ENCODE results near the gene LRRC27. TPM values are rescaled to one million over a fixed set of nuclear protein-coding genes. Genes with fewer than 3 reads are reported as not detected.

LRRC27 gene
- total RNA-seq, 1 donor from 2014 or later, result 15.5 TPM

- Histone ChIP-seq H3K4me3 (no peak overlapping the region), H3K27ac (no peak overlapping the region), H3K36me3 (no peaks in the 10 kb centered on the region), H3K4me1 (no peaks in the 10 kb centered on the region), H3K27me3 (ENCODE audit: low read depth) (no peaks in the 10 kb centered on the region), H3K9me3 (no peaks in the 10 kb centered on the region)
- DNase-seq (no peak), ATAC-seq (peak; percentile 64 to 69)
- intact Hi-C loops (cut with DNase I), result no loop called here
- TF ChIP-seq CTCF (IDR thresholded peaks at IDR 0.05), result no peak
Measured at GRCh38 chr10:132319853-132320653, 11.9 kb upstream of the LRRC27 start.

GRCh38 chr10:132320654-132321469 is 11.1 kb upstream of the LRRC27 start:
- Histone ChIP-seq H3K27me3 (ENCODE audit: low read depth) (no peaks in the 10 kb centered on the region), H3K4me3 (no peak overlapping the region), H3K4me1 (no peaks in the 10 kb centered on the region), H3K27ac (no peak overlapping the region), H3K36me3 (no peaks in the 10 kb centered on the region), H3K9me3 (no peaks in the 10 kb centered on the region)
- ATAC-seq, result no peak
- TF ChIP-seq CTCF (IDR thresholded peaks at IDR 0.05), result no peak
- intact Hi-C loops (cut with DNase I), result no loop called here
- no peak for DNase-seq

- DNase-seq (peak; percentile 11), ATAC-seq (no peak)
- Histone ChIP-seq H3K4me1 (no peaks in the 10 kb centered on the region), H3K27ac (no peak overlapping the region), H3K36me3 (no peaks in the 10 kb centered on the region), H3K9me3 (no peaks in the 10 kb centered on the region), H3K27me3 (ENCODE audit: low read depth) (no peaks in the 10 kb centered on the region), H3K4me3 (no peak overlapping the region)
- intact Hi-C loops (cut with DNase I), result no loop called here
- no peak for TF ChIP-seq CTCF (IDR thresholded peaks at IDR 0.05)
Measured at GRCh38 chr10:132321726-132322125, 10.3 kb upstream of the LRRC27 start.

- peak; percentile 20 for DNase-seq
- no peaks in the 10 kb centered on the region for H3K36me3 ChIP-seq
- no peaks in the 10 kb centered on the region for H3K9me3 ChIP-seq
- no peak overlapping the region for H3K4me3 ChIP-seq
- peak overlapping the region; percentile 31 for H3K27ac ChIP-seq
- intact Hi-C loops (cut with DNase I), result no loop called here
- H3K4me1 ChIP-seq, result no peaks in the 10 kb centered on the region
- TF ChIP-seq CTCF (IDR thresholded peaks at IDR 0.05), result no peak
- no peaks in the 10 kb centered on the region for H3K27me3 ChIP-seq (ENCODE audit: low read depth)
- peak; percentile 49 to 71 for ATAC-seq
Measured at GRCh38 chr10:132322586-132323048, 9.4 kb upstream of the LRRC27 start.

GRCh38 chr10:132324186-132324585 is 7.8 kb upstream of the LRRC27 start:
- H3K27ac ChIP-seq, result no peak overlapping the region
- intact Hi-C loops (cut with DNase I), result no loop called here
- H3K9me3 ChIP-seq, result no peaks in the 10 kb centered on the region
- H3K36me3 ChIP-seq, result no peaks in the 10 kb centered on the region
- no peaks in the 10 kb centered on the region for H3K27me3 ChIP-seq (ENCODE audit: low read depth)
- no peak overlapping the region for H3K4me3 ChIP-seq
- TF ChIP-seq CTCF (IDR thresholded peaks at IDR 0.05), result no peak
- ATAC-seq (no peak), DNase-seq (no peak)
- H3K4me1 ChIP-seq, result peaks cover 10% of the 10 kb centered on the region
